GM21526 (cell line): ENCODE results near the gene GRIK3.

ENCODE experiments used
- ATAC-seq: cut with Tn5 transposase; IDR thresholded peaks from one replicate; pipeline ENCODE4 v1.9.1; 2021; ENCODE audit warnings: moderate library complexity; ENCODE audit not compliant: unreplicated experiment, low FRiP score

GRIK3 gene

DNA sequence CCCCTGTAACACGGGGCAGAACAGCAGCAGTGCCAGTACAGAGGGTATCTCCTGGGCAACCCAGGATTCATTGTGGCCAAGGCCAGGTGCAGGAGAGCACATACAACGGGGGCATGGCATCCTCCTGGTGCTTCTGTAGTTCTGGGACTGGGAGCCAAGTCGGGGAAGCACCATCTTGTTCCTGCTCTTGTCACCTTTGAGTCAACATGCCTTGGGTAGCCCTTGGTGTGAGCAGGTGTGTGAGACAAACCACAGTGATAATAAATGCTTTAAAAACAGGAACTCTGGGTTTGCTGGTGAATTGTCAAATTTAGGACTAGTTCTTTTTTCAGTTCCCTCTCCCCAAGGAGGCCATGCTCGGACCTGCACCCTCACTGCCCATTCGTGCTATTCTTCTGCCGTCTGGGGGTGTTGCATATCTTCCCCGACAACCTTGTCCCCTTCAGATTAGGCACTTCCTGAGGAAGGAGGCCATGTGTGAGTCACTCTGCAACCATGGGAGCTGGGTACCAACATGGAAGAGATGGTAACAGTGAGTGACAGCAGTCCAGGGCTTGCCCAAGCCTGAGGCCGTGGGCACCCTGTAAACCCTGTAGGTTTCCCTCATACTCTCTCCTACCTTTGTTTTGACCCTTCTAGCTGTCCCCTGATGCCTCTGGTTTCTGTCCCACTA, 150.2 kb downstream of the GRIK3 start:
- ATAC-seq: no peak

DNA sequence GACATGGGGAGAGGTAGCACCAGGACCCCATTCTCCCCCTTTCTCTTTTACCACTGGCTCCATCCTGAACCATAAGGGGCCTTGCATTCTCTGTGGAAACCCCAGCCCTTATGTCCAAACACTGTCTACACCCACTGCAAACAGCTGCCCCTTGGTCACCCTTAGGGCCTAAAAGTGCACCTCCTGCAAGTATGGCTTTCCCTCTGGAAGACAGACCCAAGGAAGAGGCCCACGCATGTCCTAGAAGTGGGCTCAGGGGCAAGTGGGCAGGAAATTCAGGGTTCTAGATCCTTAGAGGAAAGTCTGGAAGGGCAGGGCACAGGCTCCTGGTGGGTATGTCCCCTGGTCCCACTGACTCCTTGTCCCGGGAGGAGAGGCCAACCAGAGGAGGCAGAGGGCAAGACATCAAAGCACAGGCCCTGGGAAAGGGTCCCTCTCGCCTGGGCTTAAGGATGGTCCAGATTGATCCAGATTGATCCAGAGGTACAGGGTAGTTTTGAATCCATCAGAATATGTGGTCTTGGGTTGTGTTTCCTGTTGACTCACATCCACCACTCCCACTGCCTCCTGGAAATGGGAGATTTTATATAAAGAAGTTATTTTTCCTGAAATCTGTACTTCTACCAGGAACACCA, 150.9 kb downstream of the GRIK3 start:
- no peak for ATAC-seq

DNA sequence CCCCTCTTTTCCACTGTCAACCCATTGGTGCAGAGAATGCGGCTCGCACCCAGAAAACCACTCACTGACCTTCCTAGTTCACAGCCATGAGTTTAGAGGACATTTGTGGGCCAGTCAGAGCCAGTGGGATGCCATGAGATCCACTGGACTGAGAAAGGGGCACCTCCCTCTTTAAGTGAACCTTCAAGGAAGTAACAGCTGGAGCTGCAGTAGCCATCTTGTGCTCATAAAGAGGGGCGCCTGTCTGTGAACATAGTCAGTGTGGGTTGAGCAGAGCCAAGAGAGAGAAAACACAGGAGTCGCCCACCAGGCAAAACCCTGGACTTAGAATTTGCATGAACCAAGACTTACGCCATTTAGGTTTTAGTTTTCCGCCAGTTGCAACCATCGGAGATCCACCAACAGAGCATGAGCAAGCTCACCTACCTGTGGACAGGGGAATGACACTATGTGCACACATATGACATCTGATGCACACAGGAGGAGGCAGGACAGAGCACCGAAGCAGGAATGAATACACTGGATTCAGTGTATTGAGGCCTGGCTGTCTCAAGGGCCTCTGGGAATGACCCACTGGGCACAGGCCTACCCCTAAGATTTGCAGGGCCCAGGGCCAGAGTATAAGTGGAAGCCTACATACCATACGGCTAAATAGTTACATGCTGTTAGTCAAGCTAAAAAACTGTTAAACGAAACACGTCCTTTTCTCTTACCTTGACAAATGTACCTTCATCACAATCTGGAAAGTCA, 151.6 kb downstream of the GRIK3 start:
- ATAC-seq: no peak

DNA sequence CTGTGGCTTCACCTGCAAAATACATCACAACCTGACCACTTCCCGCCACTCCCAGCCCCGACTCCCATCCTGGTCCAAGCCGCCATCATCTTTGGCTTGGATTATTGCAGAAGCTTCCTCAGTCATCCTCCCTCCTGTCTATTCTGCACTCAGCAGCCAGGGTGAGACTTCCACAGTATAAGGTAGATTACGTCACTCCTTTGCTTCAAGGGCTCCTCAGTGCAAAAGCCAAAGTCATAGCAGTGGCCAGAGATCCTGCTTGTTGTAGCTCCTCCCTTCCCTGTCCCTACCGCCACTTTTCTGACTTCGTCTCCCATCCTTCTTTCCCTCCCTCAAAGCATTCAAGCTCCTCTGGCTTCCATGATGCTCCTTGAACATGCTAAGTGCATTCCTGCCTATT, 152.8 kb downstream of the GRIK3 start:
- ATAC-seq: no peak

DNA sequence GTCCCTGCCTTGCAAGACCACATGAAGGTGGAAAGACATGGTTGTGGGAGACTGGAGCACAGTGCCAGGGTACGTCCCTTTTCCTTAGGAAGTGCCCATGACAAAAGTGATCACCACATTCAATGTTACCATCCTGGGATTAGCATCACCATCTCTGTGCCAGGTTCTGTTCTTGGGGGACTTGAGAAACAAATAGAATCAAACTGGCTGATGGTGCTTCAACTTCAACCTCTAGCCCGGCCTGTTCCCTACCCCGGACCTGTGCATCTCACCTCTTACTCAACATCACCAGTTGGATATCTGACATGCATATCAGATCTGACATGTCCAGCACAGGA, 153.3 kb downstream of the GRIK3 start:
- ATAC-seq: no peak

DNA sequence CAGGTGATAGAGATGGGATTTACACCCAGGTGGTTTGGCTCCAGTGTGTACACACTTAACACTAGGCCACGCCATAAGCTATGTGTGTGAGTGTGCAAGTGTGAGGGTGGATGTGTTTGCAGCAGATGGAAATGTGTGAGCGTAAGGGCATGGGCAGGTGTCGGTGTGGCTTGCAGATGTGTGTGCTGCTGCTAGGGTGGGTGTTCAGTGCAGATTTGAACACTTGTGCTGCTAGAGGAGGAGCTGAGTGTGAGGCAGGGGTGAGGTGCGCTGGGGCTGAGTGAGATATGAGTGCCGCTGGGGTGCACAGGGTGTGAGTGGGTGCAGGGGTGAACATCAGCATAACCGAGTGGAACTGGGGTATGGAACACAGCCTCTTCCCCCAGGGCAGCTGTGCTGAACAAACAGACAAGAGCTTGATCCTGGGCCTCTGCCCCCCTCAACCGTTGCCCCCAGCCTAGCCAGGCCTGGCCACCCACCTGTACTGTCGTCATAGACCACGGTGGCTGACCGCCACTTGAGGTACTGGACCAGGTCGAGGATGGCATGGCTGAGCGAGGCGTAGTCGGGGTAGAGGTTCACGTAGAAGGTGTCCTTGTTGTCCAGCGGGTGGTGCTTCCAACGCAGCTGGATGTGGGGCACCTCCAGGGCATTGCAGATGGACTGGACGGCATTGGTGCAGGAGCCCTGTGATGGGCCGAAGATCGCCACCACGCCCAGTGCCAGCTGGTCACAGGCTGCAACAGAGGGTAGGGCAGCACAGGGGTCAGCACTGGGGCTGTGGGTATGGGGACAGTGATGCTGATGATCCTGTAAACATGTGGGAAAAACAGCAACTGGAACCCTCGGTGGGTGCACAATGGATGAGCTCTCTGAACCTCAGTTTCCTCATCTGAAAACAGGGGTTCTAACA, 153.9 kb downstream of the GRIK3 start:
- ATAC-seq: no peak

DNA sequence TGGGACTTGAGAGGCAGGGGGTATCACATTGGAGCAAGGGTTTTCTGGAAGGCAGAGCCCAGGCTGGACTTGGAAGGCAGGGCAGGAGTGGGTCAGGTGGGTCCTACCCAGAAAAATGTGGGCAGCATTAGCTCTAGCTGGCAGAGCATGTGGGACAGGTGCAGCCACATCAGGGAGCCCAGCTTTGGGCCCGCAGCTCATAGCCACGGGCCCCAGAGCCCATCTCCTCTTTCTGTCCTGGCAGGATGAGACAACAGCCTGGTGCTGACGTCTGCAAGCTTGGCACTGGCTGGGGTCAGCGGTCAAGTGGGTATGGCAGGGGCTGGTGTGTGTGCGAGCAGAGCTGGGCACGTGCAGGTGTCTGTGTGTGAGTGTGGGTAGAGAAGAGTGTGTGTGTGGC, 154.7 kb downstream of the GRIK3 start:
- no peak for ATAC-seq

DNA sequence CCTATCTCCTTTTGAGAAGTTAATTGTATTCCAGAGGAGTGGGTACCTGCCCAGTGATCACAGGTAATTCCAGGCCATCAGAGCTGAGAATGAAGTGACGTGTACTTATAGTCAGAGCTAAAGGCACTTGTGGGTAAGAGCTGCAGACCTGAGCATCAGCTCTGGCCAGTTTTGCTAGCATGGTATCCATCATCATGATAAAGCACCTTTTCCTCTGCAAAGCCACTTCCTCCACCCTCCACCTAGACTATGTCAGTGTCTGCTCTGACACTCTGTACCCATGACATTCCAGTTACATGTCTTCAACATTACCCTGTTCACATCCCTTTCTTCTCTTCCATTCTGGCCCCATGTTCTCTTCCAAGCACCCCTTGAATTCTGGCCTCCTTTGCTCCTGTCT, 157.3 kb downstream of the GRIK3 start:
- no peak for ATAC-seq

DNA sequence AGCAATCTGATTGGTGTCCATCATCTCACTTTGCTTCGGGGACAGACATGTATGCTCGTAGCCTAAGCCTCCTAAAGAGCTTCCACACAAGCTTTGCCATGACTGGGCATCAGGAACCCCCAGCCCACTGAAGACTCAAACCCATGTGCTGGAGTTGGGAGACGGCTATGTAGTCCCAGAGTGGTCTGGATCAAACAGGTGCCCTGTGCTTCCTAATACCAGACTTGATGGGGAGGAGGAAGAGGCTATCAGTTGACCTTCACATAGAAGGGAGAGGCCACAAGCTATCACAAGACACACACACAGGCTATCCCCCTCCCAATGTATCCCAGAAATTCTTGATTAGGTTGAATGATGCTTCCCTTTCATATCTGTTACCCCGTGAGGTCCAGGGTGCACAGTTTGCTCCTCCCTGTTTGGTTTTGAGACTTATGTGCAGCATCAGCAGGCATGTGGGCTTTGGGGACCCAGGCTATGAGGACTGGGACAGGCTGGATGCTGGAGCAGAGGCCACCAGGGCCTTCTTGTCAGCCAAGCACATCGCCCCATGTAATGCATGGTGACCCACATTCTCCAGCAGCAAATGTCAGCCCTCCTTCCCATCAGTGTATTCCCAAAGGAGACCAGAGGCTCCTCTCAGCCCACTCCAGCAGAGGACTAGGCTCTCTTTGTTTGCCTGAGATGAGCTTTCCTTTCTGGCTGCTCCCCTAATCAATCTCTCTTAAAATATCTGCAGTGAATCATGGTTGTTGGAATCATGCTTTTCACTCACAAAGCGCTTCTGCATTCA, 159.8 kb downstream of the GRIK3 start:
- ATAC-seq: no peak

DNA sequence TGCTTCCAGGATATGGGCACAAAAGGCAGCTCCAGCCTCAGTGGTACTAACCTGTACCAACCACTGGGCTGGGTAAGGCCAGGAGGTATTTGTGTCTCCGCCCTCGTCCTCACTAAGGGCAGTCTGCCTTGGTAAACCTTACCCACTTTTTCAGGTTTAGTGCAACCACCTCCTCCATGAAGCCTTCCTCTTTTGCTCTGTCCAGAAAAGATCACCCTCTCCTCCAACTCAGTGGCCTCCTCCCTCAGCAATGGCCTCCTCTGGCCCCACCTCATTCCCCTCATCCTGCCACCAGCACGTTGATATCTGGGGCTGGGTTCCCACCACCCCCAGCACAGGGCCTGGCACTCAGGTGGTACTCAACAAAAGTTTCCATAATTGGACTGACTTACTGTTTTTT, 161.5 kb downstream of the GRIK3 start:
- no peak for ATAC-seq

DNA sequence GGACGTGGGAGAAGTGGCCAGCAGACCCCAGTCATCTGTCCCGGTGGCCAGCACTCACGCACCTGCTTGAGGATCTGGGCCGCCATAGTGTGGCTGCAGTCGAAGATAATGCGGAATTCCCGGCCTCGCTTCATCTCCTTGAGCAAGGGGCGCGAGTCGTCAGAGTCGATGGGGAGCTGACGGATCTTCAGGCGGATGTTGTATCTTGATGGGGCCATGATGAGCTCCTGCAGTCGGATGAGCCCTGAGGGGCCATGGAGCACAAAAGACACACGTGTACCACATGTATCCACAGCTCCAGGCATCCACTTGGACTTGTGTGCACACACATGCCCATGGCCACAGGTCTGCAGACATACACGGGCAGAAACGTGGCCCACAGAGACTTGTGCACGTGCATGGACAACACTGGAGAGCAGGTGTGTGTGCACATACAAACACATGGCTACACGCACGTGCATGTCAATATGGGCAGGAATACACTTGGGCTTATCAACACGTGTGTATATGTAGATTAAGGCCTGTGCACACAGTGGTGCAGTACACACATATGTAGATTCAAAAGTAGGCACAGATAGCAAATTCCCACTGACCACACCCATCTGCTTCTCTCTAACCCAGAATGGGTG, 162.1 kb downstream of the GRIK3 start:
- ATAC-seq: no peak

DNA sequence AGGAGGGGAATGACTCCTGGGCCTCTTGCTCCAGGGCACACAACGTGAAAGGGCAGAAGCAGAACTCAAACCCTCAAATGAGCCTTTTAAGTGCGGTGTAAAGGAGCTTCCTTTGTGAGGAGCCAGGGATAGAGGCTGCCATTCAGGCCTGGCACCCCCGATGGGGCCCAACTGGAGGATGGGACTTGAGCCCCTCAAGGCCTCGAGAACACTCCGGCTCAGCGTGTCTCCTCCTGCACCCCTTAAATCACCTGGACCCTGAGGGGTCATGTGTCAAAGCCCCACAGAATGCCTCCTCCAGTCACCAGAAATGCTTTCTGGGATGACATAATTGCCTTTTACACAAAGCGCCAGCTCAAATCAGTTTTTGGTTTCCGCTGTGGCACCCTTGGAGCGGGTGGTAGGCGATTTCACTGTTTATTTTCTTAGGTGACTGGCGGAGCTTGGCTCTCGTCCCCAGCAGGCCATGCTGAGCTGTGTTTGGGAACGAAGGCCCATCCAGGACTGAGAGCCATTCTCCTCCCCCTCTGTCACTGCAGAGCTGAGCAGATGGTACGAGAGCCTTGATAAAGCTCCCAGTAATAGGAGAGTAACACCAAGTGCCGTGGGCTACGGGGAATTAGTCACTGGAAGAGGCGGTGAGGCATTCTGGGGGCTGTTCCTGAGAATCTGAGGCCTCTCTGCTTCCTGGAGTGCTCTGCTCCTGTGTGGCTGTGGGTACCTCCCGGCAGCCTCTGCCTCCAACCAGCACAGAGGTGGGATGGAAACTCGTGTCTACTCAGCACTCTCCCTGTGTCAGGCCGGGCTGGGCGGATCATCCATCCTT, 163.0 kb downstream of the GRIK3 start:
- ATAC-seq: no peak

DNA sequence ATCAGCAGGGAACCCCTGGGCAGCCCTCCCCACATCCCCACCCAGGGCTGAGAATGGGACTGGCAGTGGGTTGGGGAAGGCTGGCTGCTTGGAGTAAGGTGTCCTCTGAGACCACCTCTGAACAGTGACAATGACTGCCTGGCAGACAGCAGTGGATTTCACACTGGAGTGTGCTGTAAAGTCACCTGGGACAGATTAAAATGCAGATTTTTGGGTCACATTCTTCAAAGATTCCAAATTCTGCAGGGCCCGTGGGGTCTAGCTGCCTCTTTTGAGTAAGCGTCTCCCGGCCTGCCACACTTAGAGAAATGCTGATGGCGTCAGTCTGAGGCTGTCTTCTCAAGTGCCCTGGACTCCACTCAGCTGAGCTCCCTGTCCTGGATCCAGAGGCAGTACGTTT, 164.5 kb downstream of the GRIK3 start:
- no peak for ATAC-seq

DNA sequence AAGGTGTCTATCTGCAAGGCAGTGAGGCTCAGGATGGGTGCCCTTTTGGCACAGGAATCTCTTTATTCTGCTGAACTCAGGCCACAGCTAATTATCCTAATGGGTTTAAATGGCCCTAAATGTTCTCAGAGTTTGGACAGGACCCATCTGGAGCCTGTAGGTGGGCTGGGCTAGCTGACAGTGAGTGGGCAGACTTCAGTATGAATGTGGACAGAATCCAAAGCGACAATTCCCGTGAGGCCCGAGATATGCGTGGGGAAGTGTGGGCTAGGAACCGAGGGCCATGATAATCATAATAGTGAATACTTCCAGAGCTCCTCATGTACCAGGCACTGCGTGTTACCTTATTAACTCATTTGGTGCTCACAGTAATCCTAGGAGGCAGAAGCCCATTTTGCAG, 165.3 kb downstream of the GRIK3 start:
- ATAC-seq: no peak

DNA sequence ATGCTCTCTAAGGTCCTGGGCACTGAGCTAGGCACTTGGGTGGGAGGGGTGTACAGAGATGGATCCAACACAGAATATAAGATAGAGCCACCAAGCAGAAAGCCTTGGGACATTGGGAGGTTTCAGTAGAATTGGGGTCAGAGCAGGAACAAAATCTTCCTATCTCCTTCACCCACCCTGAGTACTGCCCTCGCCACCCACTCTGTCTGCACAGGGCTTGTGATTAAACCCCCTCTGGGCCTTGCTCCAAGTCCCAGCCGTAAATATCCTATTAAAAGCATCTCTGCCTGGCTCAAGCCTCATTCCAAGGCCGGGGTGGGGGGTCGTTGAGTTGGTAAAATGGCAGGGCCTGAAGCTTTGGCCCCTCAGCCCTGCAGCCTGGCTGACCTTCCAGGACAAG, 166.7 kb downstream of the GRIK3 start:
- no peak for ATAC-seq

DNA sequence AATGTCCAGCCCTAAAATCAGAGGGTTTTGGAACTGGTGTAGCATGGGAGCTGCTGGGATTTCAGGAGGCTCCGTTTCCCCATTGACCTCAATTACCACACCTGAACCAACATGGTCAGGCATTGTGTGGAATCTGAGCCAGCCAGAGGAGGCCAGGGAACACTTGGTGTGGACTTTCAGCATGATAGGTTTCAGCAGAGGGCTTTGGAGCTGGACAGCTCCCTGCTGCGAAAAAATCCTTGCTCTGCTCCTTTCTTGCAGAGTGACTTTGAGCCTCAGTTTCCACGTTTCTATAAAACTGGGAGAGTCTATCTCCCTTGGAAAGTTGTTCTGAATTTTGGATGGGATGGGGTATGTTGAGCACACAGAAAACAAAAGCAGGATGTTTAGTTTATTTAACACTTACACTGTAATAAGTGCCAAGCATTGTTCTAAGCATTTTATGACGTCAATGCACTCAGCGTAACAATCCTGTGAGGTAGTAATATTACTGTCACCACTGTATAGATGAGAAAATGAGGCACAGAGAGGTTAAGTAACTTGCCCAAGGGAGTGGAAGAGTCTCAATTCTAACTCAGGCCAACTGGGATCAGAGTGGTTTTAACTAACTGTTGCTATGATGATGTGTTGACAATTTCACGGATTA, 168.0 kb downstream of the GRIK3 start:
- no peak for ATAC-seq

DNA sequence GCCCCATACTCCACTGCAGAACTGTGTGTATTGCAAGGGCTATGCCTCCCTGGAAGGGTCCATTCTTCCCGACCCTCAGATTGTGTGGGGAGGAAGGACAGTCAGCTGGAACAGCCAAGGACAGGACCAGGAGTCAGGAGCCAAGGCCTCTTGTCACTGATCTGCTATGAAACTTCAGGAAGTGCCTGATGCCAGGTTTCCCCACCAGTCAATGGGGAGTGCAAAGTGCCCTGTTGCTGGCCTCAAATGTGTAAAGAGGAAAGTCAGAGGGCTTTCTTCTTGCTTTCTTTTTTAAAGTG, 168.8 kb downstream of the GRIK3 start:
- ATAC-seq: no peak

DNA sequence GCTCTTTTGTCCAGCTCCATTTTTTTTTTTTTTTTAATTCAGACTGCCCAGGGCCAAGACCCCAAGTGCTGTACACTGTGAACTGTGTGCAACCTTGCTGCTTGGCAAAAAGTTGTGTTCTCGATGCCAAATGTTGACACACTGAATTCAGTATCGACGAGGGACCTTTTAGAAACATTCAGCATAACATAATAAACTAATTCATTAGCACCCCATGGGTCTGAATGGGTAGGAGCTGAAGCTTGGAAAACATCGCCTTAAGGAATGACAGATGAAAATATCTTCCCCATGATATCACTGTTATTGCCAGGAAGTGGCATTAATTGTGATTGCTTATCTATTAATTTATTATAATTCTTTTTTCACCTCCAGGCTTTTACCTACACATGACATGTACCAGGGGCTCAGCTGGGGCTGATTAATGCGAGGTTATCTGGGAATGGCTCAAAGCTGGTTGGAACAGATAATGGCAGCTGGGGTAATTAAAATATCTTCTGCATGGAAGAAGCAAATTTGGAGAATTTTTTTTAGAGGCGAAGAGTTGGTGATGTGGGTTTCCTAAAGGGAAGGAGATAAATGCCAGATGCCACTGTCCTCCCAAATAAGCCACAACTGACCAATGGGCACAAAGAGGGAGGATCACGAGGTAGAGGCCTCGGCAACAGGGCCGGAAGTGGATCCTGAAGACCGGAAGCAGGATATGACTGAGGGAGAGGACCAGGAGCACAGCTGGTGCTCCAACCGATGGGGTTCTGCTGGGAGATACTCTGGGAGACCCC, 169.3 kb downstream of the GRIK3 start:
- ATAC-seq: no peak
